PC-9 (cell line): ENCODE data around the gene LOXL3. TPM values are rescaled to one million over a fixed set of nuclear protein-coding genes. Genes with fewer than 3 reads are reported as not detected.

Source experiments
- BruUV-seq: library from RNA; stranded (reverse); fragments of 400-500 nt; replicated peaks from 2 replicates; lab custom pipeline; 2021; lab: Mats Ljungman, UMichigan
- CTCF ChIA-PET: fragments of 300-600 bp; sonication (Branson Sonifier 250); formaldehyde crosslinking; loops from one replicate; lab custom pipeline; 2022; ENCODE audit warnings: antibody characterized with exemption; lab: Charles Lee
- POLR2A ChIA-PET: fragments of 300-600 bp; sonication (Branson Sonifier 250); formaldehyde crosslinking; loops from one replicate; lab custom pipeline; 2022; ENCODE audit warnings: antibody characterized with exemption; ENCODE audit not compliant: unreplicated experiment; lab: Charles Lee
- DNase-seq, 2 experiments: peaks; one replicate each; pipeline versions ENCODE4 v3.0.0 to v3.0.0-alpha.2; 2015 to 2022; ENCODE audit warnings: mixed read lengths in 1 of 2
- H2AFZ ChIP-seq: fragments of 200-600 bp; sonication (generic); 2 replicates; pipeline ENCODE4 v1.8.1; 2017; ENCODE audit warnings: antibody characterized with exemption
- H3F3A ChIP-seq: fragments of 200-600 bp; sonication (generic); 2 replicates; pipeline ENCODE4 v1.8.1; 2017; ENCODE audit warnings: antibody characterized with exemption, mild to moderate bottlenecking, low read depth; ENCODE audit not compliant: insufficient read depth
- H3K27ac ChIP-seq: fragments of 200-600 bp; sonication (generic); 2 replicates; pipeline ENCODE4 v1.6.1; 2016; ENCODE audit warnings: mixed run types
- H3K27me3 ChIP-seq: fragments of 200-600 bp; sonication (generic); 2 replicates; pipeline ENCODE4 v1.6.1; 2016; ENCODE audit warnings: low read depth, mixed run types; ENCODE audit not compliant: insufficient read depth
- H3K36me3 ChIP-seq: fragments of 200-600 bp; sonication (generic); 2 replicates; pipeline ENCODE4 v1.6.1; 2016; ENCODE audit warnings: low read depth, mixed run types
- H3K4me1 ChIP-seq: fragments of 200-600 bp; sonication (generic); replicated peaks from 2 replicates; pipeline ENCODE4 v1.6.1; 2016; ENCODE audit warnings: mixed run types; ENCODE audit not compliant: insufficient read depth
- H3K4me2 ChIP-seq: fragments of 200-600 bp; sonication (generic); 2 replicates; pipeline ENCODE4 v1.6.1; 2017; ENCODE audit warnings: mixed run types
- H3K4me3 ChIP-seq: fragments of 200-600 bp; sonication (generic); 2 replicates; pipeline ENCODE4 v1.6.1; 2016; ENCODE audit warnings: mixed run types
- H3K79me2 ChIP-seq: fragments of 200-600 bp; sonication (generic); 2 replicates; pipeline ENCODE4 v1.6.1; 2017; ENCODE audit warnings: low read depth, mixed run types
- H3K9me2 ChIP-seq: fragments of 200-600 bp; sonication (generic); 2 replicates; pipeline ENCODE4 v1.8.1; 2017; ENCODE audit warnings: mild to moderate bottlenecking; ENCODE audit not compliant: insufficient read depth
- H3K9me3 ChIP-seq: fragments of 200-600 bp; sonication (generic); 2 replicates; pipeline ENCODE4 v1.8.1; 2016; ENCODE audit warnings: low read depth; ENCODE audit not compliant: insufficient read depth
- H4K20me1 ChIP-seq: fragments of 200-600 bp; sonication (generic); 2 replicates; pipeline ENCODE4 v1.8.1; 2017; ENCODE audit not compliant: insufficient read depth
- CTCF ChIP-seq: fragments of 200-600 bp; sonication (generic); conservative IDR thresholded peaks from 2 replicates; pipeline ENCODE4 v1.6.1; 2017; ENCODE audit warnings: mixed run types, antibody characterized with exemption, mild to moderate bottlenecking, moderate library complexity
- EZH2 ChIP-seq: fragments of 200-600 bp; sonication (generic); IDR thresholded peaks from 2 replicates; pipeline ENCODE4 v1.8.0; 2017; ENCODE audit warnings: antibody characterized with exemption, low read depth
- intact Hi-C: fragments of 100-400 bp; cut with micrococcal nuclease; formaldehyde crosslinking; loops from one replicate; pipeline ENCODE4 v1.10.0; 2022; ENCODE audit not compliant: unreplicated experiment
- total RNA-seq: library from RNA; stranded (reverse); gene quantifications from 2 replicates; pipeline ENCODE4 v1.2.3, GENCODE V29; 2021

LOXL3 gene
- total RNA-seq, 1 experiment from 2014 or later, result 3.1 TPM

- H3K4me1 ChIP-seq, result peaks cover 22% of the 10 kb centered on the region
- no peaks in the 10 kb centered on the region for H3K9me3 ChIP-seq
- no peak overlapping the region for H3K27ac ChIP-seq
- intact Hi-C loops, result loop anchor here (10.0 kb wide), 1 partner anchor 344 kb away; no protein-coding TSS in a partner anchor
- H3K4me3 ChIP-seq, result no peak overlapping the region
- 0 out of 2 replicates have a peak, but pooled peaks cover 5% of the 10 kb centered on the region for H3K36me3 ChIP-seq
- H3K9me2 ChIP-seq, result no peaks in the 10 kb centered on the region
- BruUV-seq, result no TSS peak
- POLR2A ChIA-PET, result no interaction called here
- CTCF ChIA-PET, result no interaction called here
- TF ChIP-seq EZH2, result no peak
- no peak for TF ChIP-seq CTCF
- peaks cover 15% of the 10 kb centered on the region for H3K79me2 ChIP-seq
- DNase-seq, result no peak
- H3K27me3 ChIP-seq, result no peaks in the 10 kb centered on the region
- H3K4me2 ChIP-seq, result no peak overlapping the region
- peaks cover 28% of the 10 kb centered on the region; the same call in 1 of the 2 replicates for H3F3A ChIP-seq
- no peaks in the 10 kb centered on the region for H4K20me1 ChIP-seq
- H2AFZ ChIP-seq, result no peak overlapping the region
Measured at GRCh38 chr2:74500578-74500946, 53.2 kb downstream of the LOXL3 start.

DNA sequence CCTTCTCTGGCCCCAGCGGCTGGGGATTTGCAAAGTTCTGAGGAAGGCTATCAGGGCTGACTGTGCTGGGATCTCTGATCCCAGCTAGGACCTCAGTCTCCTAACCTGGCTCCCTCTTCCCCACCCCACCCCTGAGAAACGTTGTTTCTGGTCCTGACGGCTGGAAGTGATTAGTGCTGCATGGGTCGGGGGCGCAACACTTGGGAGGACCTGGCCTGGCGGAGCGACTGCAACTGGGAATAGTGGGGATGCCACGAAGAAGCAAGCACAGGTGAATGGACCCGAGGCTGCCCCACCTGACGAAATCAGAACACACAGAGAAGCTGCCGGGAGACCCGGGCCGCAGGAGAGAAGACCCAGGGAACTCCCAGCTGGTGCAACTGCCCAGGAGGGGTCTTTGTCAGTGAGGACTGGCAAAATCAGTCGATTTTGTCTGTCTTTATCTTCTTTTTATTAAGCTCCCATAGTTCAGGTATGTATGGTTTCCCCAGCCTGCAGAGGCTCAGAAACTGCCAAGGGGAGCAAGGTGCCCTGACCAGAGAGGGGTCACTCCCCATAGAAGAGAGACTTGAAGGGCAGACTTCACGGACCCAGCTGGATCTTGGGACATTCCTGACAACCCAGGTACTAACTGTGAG is 53.7 kb downstream of the LOXL3 start:
- BruUV-seq, result no TSS peak
- POLR2A ChIA-PET, result no interaction called here
- no peak for DNase-seq

More for the DNA sequence above, 53.7 kb downstream of the LOXL3 start:
- no peak overlapping the region for H3K4me3 ChIP-seq
- peaks cover 26% of the 10 kb centered on the region; the same call in 1 of the 2 replicates for H3F3A ChIP-seq
- H4K20me1 ChIP-seq, result no peaks in the 10 kb centered on the region
- no peaks in the 10 kb centered on the region for H3K9me3 ChIP-seq
- TF ChIP-seq EZH2 (no peak), CTCF (no peak)
- no peaks in the 10 kb centered on the region for H3K27me3 ChIP-seq
- peaks cover 10% of the 10 kb centered on the region; the same call in 1 of the 2 replicates for H3K79me2 ChIP-seq
- CTCF ChIA-PET, result no interaction called here
- intact Hi-C loops, result loop anchor here (10.0 kb wide), 1 partner anchor 345 kb away; no protein-coding TSS in a partner anchor
- H2AFZ ChIP-seq, result no peak overlapping the region
- 0 out of 2 replicates have a peak, but pooled peaks cover 5% of the 10 kb centered on the region for H3K36me3 ChIP-seq
- no peak overlapping the region for H3K4me2 ChIP-seq
- no peak overlapping the region for H3K27ac ChIP-seq
- peaks cover 17% of the 10 kb centered on the region for H3K4me1 ChIP-seq
- H3K9me2 ChIP-seq, result no peaks in the 10 kb centered on the region
